Stimulated activated CD4-positive, alpha-beta T cell treated with anti-CD3 and anti-CD28 coated beads, Interleukin-2, amount 100 ng/mL, for 48 hours (primary cell): ENCODE measurements around the gene PHF2.
A peak's percentile ranks its signal among the peaks of the same experiment; 100 is the strongest.

Experiments used
- DNase-seq, 2 donors: peaks; one replicate each; pipeline ENCODE4 v3.0.0-alpha.2; 2020

Gene PHF2

DNA sequence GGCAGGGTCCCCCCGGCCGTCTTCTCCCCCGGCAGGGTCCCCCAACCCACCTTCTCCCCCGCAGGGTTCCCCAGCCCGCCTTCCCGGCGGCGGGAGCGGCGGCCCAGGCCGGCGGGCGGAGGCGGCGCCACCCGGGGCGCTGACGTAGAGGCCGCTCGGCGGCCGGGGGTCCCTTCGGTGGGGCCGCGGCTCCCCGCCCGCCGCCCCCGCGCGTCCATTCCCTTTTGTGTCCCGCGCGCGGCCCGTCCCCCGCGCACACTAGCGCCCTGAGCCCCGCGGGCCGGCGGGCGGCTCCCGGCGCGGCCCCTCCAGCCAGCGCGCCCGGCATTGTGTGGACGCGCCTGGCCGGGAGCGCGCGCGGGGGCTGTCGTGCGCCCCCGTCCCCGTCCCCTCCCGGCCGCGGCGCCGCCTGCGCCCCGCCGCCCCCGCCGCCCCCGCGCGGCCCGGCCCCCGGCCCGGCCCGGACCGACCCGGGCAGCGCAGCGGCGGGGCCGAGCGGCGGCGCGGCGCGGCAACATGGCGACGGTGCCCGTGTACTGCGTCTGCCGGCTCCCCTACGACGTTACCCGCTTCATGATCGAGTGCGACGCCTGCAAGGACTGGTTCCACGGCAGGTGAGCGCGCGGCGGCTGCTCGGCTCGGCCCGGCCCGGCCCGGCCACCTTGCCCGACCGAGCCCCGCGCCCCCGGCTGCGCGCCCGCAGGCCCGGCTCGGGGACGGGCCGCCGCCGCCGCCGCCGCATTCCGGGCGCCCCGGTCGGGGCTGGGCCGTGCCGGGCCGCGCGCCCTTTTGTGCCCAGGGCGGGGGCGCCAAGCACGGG is at the start of gene PHF2:
PHF2 (plus strand) TSS at position 327 of the 820 bp plus-strand sequence; CDS start at position 517, 190 bp downstream.
- DNase-seq, result peak in 1 of 2 donors; percentile 20

GRCh38 chr9:93531374-93531773 is 45.0 kb upstream of the PHF2 start:
- no peak for DNase-seq

DNA sequence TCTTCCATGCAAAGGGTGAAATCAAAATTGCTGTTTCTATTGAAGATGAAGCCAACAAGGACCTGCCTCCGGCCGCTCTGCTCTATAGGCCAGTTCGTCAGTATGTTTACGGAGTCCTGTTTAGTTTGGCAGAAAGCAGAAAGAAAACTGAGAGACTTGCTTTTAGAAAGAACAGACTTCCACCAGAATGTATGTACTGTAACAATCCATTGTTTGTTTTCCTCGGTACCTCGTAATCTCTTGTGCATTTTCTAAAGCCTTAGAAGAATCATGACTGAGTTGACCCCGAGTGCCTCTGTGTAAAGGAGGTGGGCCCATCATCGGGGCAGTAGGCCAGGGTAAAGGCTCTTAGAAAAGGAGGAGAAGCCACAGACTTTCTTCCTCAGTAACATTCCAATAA is 44.2 kb upstream of the PHF2 start:
- no peak for DNase-seq

DNA sequence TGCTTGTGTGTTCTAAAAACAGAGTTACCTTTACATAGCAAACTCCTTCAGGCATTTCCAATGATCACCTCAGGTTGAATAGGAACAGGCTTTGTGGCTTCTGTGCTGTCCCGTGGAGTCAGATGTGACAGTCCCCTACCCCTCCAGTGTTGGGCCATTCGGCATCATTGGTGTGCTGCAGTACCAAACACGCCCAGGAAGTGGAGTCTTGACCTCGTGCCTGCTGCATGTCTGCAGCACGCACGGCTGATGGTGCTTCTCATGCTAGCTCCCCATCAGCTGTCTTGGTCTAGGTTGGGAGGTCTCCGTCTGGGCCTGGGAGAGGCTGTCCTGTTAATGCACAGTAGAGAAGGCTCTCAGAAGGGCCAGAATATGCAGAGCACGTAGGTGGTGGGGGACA is 42.5 kb upstream of the PHF2 start:
- DNase-seq, result no peak

DNA sequence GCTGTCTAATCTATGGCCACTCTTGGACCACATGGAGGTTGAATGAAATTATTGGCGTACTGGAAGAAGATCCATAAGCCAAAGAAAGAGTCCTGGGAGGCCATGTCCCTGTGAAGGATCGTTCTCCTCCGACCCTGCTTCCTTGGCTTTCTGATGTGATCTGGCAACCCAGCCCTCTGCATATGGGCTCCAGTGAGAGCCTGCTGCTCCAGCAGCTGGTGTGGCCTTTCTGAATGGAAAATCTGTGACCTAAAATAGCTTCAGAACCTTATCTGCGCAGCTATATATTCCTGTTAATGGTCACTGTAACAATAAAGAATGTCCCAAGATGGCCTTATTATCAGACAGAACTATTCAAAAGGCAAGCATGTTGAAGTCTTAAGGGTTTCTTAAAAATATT is 40.2 kb upstream of the PHF2 start:
- DNase-seq, result no peak

DNA sequence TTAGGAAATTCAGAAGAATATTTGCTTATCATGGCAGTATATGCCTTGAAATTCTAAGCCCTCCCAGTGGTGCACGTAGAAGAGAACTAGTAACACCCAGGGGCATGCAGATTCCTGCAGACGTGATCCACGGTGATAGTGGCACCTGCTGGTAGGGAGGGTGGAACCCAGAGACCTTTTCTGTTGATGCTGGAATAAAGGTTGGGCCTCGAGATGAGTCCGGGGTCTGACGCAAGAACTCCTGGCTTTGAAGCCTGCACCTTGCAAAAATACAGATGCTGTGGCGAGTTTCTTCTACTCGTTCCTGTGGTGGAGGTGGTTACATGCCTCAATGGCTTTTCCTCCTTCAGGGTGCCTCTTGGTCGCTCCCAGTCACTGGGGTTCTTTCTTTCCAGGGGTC is 39.5 kb upstream of the PHF2 start:
- DNase-seq, result no peak

DNA sequence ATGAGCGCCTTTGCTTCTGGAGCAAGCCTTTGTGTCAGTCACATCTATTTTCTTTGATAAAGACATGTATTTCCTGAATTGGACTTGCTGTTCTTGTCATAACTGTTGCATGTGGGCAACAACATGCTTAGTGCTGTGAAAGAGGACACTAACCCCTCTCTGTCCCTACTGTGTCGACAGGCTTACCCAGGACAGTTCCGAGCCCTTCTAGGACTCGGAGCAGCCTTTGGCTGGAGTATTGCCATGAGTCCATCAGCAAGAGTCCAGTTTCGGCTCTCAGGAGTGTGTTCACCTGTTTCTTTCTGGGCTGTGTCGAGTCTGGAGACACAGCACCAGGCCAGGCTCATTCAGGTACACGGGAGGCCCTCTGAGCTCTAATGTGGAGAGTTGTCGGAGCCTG is 36.1 kb upstream of the PHF2 start:
- DNase-seq, result no peak

DNA sequence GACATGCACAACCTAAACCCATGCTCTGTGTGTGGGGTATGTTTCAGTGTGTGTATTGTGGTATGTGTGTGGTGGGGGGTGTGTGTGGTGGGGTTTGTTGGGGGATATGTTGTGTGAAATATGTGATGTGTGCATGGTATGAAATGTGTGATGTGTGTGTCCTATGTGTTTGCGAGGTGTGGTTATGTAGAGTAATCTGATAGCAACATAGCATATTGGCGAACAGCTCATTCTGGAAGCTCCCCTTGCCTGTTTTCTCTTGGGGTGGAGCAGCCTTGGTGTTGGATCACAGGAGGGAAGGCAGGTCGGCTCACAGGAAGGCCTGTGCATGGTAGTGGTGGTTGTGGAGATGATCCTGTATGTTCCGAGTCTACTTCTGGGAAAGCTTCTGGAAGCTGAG is 35.4 kb upstream of the PHF2 start:
- no peak for DNase-seq

DNA sequence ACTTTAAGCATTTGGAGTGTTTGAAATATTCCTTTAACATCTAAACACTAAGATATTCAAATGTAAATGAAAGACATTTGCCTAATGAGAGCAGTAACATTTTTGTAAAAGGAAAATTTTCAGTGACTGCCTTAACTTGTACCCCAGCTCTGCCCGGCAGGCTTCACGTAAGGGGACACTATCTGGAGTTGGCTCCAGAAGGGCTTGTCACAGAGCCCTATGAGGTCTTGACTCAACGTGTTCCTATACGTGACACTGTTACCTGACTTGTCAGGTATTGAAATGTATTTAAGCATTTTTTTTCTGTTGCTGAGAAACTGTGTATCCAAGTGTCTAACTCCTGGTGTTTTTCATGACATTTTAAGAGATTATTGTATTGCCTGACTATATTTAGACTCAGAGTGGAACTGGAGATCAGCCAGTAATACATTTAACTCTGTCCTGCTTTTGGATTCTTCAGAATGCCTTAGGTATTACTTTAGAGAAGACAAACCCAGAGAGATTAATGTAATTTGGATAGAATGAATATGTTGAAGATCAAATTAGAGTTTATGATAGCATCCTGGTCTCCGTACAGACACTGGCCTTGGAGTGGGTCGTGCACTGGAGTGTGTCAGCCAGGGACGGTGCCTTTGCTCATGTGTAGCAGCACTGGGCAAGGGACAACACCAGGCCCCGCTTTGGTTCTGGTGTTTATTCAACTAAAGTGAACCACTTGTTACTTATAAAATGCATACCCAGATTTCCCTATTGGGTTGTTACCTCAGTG is 34.6 kb upstream of the PHF2 start:
- no peak for DNase-seq

- DNase-seq, result no peak
These were observed 33.3 kb upstream of the PHF2 start for GRCh38 chr9:93543117-93543516.

- no peak for DNase-seq
These were observed 30.0 kb upstream of the PHF2 start for GRCh38 chr9:93546356-93546755.

GRCh38 chr9:93549611-93550010 is 26.8 kb upstream of the PHF2 start:
- no peak for DNase-seq

DNA sequence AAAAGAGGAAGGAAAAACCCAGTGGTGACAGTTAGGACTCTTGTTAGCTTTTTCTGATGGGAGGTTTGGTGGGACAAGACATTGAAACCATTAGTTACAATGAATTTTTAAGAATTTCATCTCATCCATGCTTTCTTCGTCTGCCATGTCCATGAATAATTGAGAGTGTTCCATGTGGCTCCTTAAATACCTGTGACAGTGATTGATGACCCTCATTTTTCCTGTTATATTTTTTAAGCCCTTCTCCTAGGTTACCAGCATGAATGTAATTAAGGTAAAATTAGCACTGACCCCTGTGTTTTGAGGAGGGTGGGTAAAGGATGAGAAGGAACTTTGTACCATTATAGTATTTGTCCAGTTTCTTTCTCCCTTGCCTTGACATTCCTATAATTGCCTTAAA is 23.5 kb upstream of the PHF2 start:
- no peak for DNase-seq

DNA sequence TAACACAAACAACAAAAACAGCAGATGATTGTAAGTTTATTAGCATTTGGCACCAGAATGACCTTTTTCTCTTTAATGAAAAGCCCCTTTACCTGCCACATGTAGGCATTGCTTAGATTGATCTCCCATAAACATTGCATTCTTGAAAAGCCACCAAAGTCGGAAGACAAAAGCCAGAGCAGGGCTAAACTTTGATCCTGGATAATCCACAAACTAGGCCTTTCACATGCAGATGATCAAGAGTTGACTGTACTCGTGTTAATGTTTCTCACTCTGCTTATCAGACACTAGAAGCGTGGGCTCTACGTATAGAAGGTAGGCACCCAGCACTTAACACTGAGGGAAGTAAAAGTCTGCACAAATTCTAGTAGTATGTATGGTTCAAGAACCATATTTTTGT is 21.0 kb upstream of the PHF2 start:
- no peak for DNase-seq

DNA sequence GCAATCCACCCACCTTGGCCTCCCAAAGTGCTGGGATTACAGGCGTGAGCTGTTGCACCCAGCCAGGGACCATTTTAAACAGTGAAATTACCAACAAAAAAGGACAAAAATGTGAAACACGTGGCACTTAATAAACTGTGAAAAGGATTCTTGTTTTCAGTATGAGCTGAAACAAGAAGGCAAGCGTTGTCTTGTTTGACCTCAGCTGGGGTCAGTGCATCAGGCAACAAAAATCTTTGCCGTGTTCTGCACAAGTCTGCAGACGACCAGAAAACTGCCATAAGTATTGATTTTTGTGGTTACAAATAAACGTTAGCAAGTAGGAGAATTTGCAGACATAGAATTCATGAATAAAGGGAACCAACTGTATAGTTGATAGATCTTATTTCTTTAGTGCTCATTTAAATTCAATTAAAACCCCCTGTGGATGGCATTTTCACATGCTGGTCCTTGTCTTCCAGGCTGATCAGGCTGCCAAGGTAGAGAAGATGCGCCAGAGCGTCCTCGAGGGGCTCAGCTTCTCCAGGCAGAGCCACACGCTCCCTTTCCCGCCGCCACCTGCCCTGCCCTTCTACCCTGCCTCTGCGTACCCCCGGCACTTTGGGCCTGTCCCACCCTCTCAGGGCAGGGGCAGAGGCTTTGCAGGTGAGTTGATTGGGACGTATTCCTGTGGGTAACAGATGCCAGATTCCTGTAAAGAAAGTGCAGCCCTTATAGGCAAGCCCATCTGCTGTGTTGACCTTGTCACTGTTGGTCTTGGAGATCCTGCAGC is 18.8 kb upstream of the PHF2 start:
- no peak for DNase-seq

DNA sequence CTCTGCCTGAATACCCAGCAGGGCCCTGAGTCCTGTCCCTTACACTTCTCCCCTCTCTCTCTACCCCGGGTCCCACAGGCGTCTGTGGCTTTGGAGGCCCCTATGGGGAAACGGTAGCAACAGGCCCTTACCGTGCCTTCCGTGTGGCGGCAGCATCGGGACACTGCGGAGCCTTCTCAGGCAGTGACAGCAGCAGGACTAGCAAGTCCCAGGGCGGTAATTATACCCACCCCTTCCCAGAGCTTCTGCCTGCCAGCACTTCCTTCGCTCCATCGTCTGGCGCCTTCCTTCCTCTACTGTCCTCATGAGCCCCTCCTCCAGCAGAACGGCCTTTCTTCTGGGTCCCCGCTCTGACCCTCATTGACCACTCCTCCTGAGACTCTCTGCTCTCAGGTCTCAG is 17.9 kb upstream of the PHF2 start:
- DNase-seq, result no peak

DNA sequence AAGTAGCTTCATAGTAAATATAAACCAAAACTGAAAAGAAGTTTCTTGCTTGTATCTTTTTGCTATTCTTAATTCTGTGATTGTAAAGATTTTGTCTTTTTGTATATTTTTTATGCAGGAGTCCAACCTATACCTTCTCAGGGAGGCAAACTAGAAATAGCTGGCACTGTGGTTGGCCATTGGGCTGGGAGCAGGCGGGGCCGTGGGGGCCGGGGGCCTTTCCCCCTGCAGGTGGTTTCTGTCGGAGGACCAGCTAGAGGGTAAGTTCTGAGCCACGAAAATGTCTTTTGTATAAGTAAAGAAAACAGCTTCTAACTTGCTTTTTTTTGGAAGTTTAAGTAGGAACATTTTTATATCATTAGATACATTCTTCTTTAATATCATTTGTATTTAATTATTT is 15.4 kb upstream of the PHF2 start:
- no peak for DNase-seq

DNA sequence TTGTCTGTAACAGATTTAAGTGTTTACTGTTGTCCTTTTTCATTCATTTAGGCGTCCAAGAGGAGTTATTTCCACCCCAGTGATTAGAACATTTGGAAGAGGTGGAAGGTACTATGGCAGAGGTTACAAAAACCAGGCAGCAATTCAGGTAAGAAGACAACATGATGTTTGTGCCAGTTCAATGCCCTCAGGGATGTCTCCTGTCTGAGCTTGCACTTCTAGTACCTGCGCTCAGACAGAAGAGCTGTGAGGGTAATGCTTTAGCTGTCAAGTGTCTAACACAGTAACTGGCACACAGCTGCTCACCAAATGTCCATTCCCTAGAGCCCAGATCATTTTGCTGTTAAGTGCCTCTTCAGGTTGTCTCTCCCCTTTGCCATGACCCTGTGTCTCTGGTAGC is 14.2 kb upstream of the PHF2 start:
- DNase-seq, result no peak

DNA sequence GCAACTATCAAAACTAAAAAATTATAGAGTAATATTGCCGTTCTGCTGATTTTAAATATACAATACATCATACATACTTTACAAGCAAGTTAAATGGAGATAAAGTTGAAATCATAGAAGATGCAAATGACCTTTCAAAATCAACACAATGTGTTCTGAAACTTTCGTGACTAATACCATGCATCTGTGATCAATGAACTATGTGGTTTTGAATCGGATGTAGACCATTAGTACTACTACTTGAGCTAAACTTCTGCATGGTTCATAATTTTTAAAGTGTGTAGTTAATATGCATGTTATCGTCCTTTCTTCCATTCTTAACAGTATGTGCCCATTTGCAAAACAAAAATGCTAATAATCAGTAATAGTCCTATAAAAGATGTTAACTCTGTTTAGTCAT is 11.3 kb upstream of the PHF2 start:
- DNase-seq, result no peak

DNA sequence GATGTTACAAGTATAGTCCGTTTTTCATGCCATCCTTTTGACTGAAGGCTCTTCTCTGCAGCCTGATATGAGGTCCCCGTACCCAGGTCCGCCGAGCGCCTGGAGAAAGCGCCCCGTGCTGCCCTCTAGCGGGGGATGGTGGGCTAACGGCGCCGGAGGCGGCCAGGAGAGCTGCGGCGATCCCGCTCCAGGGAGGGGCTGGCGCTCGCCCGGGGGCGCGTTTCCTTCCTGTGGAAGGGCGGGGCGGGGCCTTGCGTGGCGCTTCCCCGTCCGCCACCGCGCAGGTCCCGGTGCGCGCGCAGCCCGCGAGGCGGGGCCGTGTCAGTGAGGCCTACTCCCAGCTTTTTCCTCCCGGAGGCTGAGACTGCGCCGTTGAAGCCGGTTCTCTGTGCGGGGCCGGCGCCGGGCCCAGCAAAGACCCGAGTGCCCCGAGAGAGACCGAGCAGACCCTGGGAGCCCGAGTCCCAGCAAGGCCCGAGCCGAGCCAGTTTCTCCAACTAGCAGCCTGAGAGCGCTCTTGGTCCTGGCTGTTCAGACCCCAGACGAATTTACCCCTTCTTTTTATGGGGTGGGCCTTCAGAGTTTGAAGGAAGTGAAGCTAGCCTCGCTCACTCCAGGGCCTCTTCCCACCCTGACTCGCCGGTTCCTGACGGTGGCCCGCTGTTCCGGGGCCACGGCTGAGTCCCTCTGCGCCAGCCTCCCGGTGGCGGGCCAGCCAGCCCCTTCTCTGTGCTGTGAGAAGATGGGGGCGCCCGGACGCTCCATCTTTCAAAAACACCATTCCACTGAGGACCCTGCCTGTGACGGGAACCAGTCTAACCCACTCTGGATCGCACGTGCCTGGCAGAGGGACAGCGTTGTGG is 9.7 kb upstream of the PHF2 start:
- DNase-seq, result peak; percentile 100

GRCh38 chr9:93567271-93567959 is 9.0 kb upstream of the PHF2 start:
- peak in 1 of 2 donors; percentile 10 for DNase-seq

- no peak for DNase-seq
These were observed 8.2 kb upstream of the PHF2 start for GRCh38 chr9:93568169-93568568.
